Fibroblast of lung (primary cell): ENCODE results near the gene TENT4A.

Source experiments
- CTCF ChIP-seq, 2 donors: IDR thresholded peaks in 1 of 2; conservative IDR thresholded peaks in 1 of 2; 1 replicate in 1 of 2; 2 replicates in 1 of 2; pipeline ENCODE4 v1.5.1; 2011 to 2012; ENCODE audit warnings: low read length in 2 of 2, control low read depth in 1 of 2, inconsistent platforms in 1 of 2, low read depth in 1 of 2, mild to moderate bottlenecking in 1 of 2
- EZH2 ChIP-seq: IDR thresholded peaks from 2 replicates; pipeline ENCODE4 v1.5.1; 2012; ENCODE audit warnings: low read length, control low read depth, mild to moderate bottlenecking; ENCODE audit errors: missing control alignments

- TF ChIP-seq CTCF (conservative IDR thresholded peaks at IDR 0.05 in 1 of 2, IDR thresholded peaks at IDR 0.05 in 1 of 2; ENCODE audit: low read depth in 1 of 2, low read length in 2 of 2) (no peak), EZH2 (no peak)
Measured at GRCh38 chr5:6722015-6722414, 8.8 kb downstream of the TENT4A start.
